ENCODE data around the gene GTF2I. TPM values are rescaled to one million over a fixed set of nuclear protein-coding genes. Genes with fewer than 3 reads are reported as not detected.
"Not testable (repeated sequence)": the region's sequence is repeated elsewhere in the genome, so short reads cannot be mapped to it uniquely, and the experiment has no call there.

Gene GTF2I
- total and polyA plus RNA-seq, 4 donors, result 196 to 361 (median 271) TPM

DNA sequence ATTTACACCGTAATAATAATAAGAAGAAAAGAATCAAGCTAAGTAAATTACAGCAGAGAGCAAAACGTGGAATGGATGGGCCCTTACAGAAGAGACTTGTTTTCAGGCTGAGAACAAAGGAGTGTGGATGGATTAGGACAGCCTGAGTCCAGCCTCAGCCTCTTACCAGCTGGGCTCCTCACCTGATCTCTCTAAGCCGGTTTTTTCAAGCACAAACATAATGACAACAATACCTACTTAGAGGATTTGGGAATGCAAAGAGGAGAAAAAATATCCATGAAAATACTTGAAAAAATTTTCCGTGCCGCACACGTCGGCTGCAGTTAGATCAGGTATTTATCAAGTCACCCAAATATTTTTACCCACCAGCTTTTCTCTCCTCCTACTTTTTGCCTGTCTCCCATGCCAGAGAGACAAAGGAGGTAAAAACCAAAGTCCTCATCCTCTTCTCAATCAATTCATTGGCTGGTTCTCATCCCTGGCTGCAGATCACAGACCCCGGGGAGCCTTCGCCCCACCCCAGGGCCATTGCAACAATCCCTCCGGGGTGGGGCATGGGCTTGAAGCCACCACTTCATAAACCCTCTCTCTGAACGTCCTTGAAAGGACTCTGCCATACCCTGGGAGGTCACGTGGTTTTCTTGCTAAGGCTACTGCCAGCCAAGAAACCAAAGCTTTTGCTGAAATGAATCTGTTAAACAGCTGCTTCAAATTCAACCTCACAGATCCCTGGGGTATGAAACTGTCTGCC, 29.7 kb upstream of the GTF2I start:
- H3K4me3 ChIP-seq (ENCODE audit: low read depth, low read length), result no peak overlapping the region

DNA sequence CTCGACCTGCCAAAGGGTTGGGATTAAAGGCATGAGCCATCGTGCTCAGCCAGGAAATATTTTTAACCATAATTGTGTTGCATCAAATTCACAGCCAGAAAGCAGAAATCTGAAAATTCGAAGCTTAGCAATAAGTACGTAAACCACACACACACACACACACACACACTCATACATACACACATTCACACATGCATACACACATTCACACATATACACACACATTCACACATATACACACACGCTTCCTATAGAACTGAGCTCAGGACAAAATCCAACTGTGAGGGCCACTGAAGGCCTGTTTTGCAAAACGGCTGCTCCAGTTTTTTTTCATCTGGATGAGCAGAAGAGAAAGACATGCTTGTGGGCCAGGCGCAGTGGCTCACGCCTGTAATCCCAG, 25.0 kb upstream of the GTF2I start:
- 75% methylated on average over 7 of the region's 8 CpGs for WGBS (ENCODE audit: insufficient coverage)
- H3K36me3 ChIP-seq (ENCODE audit: control insufficient read depth, insufficient read depth, low read length), result no peaks in the 10 kb centered on the region

More for the DNA sequence above, 29.7 kb upstream of the GTF2I start:
- Histone ChIP-seq H3K27me3 (ENCODE audit: control insufficient read depth, insufficient read depth, low read length) (no peaks in the 10 kb centered on the region), H3K36me3 (ENCODE audit: control insufficient read depth, insufficient read depth, low read length) (no peaks in the 10 kb centered on the region), H3K9me3 (ENCODE audit: control insufficient read depth, insufficient read depth, low read length) (no peaks in the 10 kb centered on the region), H3K4me1 (ENCODE audit: control insufficient read depth, insufficient read depth, low read length) (peaks cover 12% of the 10 kb centered on the region), H3K27ac (ENCODE audit: low read depth, low read length) (peak overlapping the region; percentile 79)
- 10% methylated on average over 7 of the region's 12 CpGs for WGBS (ENCODE audit: insufficient coverage)
- peak in 4 of 6 donors; percentile 31 to 92 (median 64) for DNase-seq (ENCODE audit: low read depth in 4 of 6, low spot score in 6 of 6)

DNA sequence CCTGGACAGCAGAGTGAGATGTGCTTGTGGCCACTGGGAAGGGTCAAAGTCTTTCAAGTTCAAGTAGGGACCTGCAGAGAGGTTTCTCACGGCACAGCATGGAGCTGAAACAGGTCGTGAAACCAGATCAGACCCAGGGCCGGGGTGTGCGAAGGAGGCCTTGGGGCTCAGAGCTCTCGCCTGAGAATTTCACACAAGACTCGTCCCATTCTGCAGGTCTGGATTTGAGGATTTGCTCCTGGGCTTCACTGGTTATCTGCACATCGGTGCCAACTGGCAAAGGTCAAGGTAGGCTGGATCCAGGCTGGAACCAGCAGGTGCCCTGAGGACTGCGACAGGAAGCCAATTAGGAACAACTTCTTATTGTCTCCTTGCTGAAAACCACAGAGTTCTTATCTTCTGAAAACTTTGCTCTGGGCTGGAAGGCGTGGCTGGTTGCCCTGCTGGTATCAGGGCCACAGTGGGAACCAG, 24.0 kb upstream of the GTF2I start:
- no peaks in the 10 kb centered on the region for H3K9me3 ChIP-seq (ENCODE audit: control insufficient read depth, insufficient read depth, low read length)
- H3K36me3 ChIP-seq (ENCODE audit: control insufficient read depth, insufficient read depth, low read length), result no peaks in the 10 kb centered on the region
- H3K27me3 ChIP-seq (ENCODE audit: control insufficient read depth, insufficient read depth, low read length), result no peaks in the 10 kb centered on the region
- 91% methylated on average over 8 of the region's 9 CpGs for WGBS (ENCODE audit: insufficient coverage)
- H3K4me3 ChIP-seq (ENCODE audit: low read depth, low read length), result no peak overlapping the region
- no peak overlapping the region for H3K27ac ChIP-seq (ENCODE audit: low read depth, low read length)
- H3K4me1 ChIP-seq (ENCODE audit: control insufficient read depth, insufficient read depth, low read length), result peaks cover 16% of the 10 kb centered on the region
- no peak for DNase-seq (ENCODE audit: low read depth in 4 of 6, low spot score in 6 of 6)

More for the DNA sequence above, 25.0 kb upstream of the GTF2I start:
- Histone ChIP-seq H3K4me3 (ENCODE audit: low read depth, low read length) (no peak overlapping the region), H3K27me3 (ENCODE audit: control insufficient read depth, insufficient read depth, low read length) (no peaks in the 10 kb centered on the region), H3K4me1 (ENCODE audit: control insufficient read depth, insufficient read depth, low read length) (peaks cover 23% of the 10 kb centered on the region), H3K27ac (ENCODE audit: low read depth, low read length) (no peak overlapping the region), H3K9me3 (ENCODE audit: control insufficient read depth, insufficient read depth, low read length) (no peaks in the 10 kb centered on the region)
- DNase-seq (ENCODE audit: low read depth in 4 of 6, low spot score in 6 of 6), result peak in 1 of 6 donors; percentile 49

DNA sequence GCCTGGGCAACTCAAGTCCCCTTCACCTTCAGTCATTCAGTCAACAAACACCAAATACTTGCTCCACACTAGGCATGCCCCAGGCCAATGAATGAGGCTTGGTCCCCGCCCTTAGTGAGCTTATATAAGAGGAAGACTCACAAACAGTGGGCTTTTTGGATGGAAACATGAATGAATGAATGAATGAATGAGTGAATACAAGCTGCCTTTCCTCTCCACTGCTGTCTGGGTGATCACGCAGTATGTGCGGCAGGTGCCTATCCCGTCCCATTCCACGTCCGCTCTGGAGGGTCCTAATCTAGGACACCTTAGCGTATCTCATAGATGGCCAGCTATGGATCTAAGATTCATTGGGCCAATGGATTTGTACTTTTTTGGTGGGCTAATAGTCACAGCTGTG, 19.8 kb upstream of the GTF2I start:
- H3K27me3 ChIP-seq (ENCODE audit: control insufficient read depth, insufficient read depth, low read length), result no peaks in the 10 kb centered on the region
- no peaks in the 10 kb centered on the region for H3K36me3 ChIP-seq (ENCODE audit: control insufficient read depth, insufficient read depth, low read length)
- H3K4me1 ChIP-seq (ENCODE audit: control insufficient read depth, insufficient read depth, low read length), result peaks cover 14% of the 10 kb centered on the region
- H3K4me3 ChIP-seq (ENCODE audit: low read depth, low read length), result no peak overlapping the region
- no peak overlapping the region for H3K27ac ChIP-seq (ENCODE audit: low read depth, low read length)
- no peak for DNase-seq (ENCODE audit: low read depth in 4 of 6, low spot score in 6 of 6)
- H3K9me3 ChIP-seq (ENCODE audit: control insufficient read depth, insufficient read depth, low read length), result no peaks in the 10 kb centered on the region
- 100% methylated on average over 3 of the region's 7 CpGs for WGBS (ENCODE audit: insufficient coverage)

DNA sequence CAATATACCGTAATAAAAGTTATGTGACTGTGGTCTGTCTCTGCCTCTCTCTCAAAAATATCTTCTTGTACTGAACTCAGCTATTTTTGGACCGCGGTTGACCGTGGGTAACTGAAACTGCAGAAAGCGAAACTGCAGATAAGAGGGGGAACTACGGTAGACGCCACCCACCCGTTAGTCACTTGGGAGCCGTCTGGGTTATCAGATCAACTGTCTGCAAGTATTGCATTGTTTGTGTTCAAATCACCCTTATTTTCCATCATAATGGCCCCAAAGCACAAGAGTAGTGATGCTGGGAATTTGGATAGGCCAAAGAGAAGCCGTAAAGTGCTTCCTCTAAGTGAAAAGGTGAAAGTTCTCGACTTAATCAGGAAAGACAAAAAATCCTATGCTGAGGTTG, 7.5 kb upstream of the GTF2I start:
- 8% methylated on average over 2 of the region's 11 CpGs for WGBS (ENCODE audit: insufficient coverage)
- H3K4me3 ChIP-seq (ENCODE audit: low read depth, low read length); DNase-seq (ENCODE audit: low read depth in 4 of 6, low spot score in 6 of 6); H3K27me3 ChIP-seq (ENCODE audit: control insufficient read depth, insufficient read depth, low read length); H3K4me1 ChIP-seq (ENCODE audit: control insufficient read depth, insufficient read depth, low read length); H3K9me3 ChIP-seq (ENCODE audit: control insufficient read depth, insufficient read depth, low read length); H3K27ac ChIP-seq (ENCODE audit: low read depth, low read length); H3K36me3 ChIP-seq (ENCODE audit: control insufficient read depth, insufficient read depth, low read length): not testable (repeated sequence)

DNA sequence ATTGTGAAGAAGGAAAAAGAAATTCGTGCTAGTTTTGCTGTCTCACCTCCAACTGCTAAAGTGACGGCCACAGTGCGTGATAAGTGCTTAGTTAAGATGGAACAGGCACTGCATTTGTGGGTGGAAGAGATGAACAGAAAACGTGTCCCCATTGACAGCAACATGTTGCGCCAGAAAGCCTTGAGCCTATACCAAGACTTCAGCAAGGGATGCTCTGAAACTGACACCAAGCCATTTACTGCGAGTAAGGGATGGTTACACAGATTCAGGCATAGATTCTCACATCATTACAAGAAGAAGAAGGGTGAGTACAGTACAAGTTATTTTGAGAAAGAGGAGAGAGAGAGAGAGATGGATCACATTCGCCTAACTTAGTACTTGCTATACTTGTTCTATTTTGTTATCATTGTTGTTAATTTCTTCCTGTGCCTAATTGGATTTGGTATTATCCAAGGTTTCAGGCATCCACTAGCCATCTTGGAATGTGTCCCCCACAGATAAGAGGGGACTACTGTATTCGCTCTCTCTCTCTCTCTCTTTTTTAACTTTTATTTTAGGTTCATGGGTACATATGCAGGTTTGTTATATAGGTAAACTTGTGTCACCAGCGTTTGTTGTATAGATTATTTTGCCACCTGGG, 6.9 kb upstream of the GTF2I start:
- not testable (repeated sequence) for H3K4me1 ChIP-seq (ENCODE audit: control insufficient read depth, insufficient read depth, low read length); DNase-seq (ENCODE audit: low read depth in 4 of 6, low spot score in 6 of 6); H3K9me3 ChIP-seq (ENCODE audit: control insufficient read depth, insufficient read depth, low read length); H3K4me3 ChIP-seq (ENCODE audit: low read depth, low read length); H3K27me3 ChIP-seq (ENCODE audit: control insufficient read depth, insufficient read depth, low read length); H3K27ac ChIP-seq (ENCODE audit: low read depth, low read length); H3K36me3 ChIP-seq (ENCODE audit: control insufficient read depth, insufficient read depth, low read length)
- WGBS (ENCODE audit: insufficient coverage), result no CpG with 5 or more reads among the region's 9 CpGs

DNA sequence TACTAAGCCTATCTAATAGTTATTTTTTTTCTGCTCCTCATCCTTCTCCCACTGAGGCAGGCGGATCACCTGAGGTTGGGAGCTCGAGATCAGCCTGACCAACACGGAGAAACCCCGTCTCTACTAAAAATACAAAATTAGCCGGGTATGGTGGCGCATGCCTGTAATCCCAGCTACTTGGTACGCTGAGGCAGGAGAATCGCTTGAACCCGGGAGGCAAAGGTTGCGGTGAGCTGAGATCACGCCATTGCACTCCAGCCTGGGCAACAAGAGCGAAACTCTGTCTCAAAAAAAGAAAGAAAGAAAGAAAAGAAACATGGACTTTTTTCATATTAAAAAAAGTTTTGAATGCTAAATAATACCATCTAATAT, 6.4 kb upstream of the GTF2I start:
- H3K4me3 ChIP-seq (ENCODE audit: low read depth, low read length); H3K9me3 ChIP-seq (ENCODE audit: control insufficient read depth, insufficient read depth, low read length): not testable (repeated sequence)
- no CpG with 5 or more reads among the region's 12 CpGs for WGBS (ENCODE audit: insufficient coverage)

DNA sequence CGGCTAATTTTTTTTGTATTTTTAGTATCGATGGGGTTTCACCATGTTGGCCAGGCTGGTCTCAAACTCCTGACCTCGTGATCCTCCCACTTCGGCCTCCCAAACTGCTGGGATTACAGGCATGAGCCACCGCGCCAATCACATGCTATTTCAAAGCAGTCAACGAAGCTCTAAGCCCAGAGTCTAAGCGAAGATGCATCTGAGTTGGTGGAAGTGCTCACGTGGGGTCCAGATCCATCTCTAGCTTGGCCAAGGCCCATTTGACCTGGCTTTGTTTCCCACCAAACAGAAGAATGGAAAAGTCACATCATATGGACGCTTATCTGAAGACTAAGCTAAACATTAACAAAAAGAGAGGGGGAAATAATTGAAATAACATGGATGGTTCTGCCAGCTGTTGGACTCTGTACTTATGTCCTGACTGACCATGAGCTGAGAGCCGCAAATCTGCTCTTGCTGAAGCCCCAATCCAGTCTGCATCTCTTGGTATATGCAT, 3.8 kb upstream of the GTF2I start:
- no peaks in the 10 kb centered on the region for H3K27me3 ChIP-seq (ENCODE audit: control insufficient read depth, insufficient read depth, low read length)
- H3K4me3 ChIP-seq (ENCODE audit: low read depth, low read length), result no peak overlapping the region
- H3K9me3 ChIP-seq (ENCODE audit: control insufficient read depth, insufficient read depth, low read length), result no peaks in the 10 kb centered on the region
- H3K4me1 ChIP-seq (ENCODE audit: control insufficient read depth, insufficient read depth, low read length), result peaks cover 11% of the 10 kb centered on the region
- 100% methylated on average over 10 of the region's 11 CpGs for WGBS (ENCODE audit: insufficient coverage)
- H3K36me3 ChIP-seq (ENCODE audit: control insufficient read depth, insufficient read depth, low read length), result no peaks in the 10 kb centered on the region
- no peak overlapping the region for H3K27ac ChIP-seq (ENCODE audit: low read depth, low read length)
- DNase-seq (ENCODE audit: low read depth in 4 of 6, low spot score in 6 of 6), result no peak

More for the DNA sequence above, 6.4 kb upstream of the GTF2I start:
- H3K4me1 ChIP-seq (ENCODE audit: control insufficient read depth, insufficient read depth, low read length); DNase-seq (ENCODE audit: low read depth in 4 of 6, low spot score in 6 of 6); H3K36me3 ChIP-seq (ENCODE audit: control insufficient read depth, insufficient read depth, low read length); H3K27ac ChIP-seq (ENCODE audit: low read depth, low read length); H3K27me3 ChIP-seq (ENCODE audit: control insufficient read depth, insufficient read depth, low read length): not testable (repeated sequence)

DNA sequence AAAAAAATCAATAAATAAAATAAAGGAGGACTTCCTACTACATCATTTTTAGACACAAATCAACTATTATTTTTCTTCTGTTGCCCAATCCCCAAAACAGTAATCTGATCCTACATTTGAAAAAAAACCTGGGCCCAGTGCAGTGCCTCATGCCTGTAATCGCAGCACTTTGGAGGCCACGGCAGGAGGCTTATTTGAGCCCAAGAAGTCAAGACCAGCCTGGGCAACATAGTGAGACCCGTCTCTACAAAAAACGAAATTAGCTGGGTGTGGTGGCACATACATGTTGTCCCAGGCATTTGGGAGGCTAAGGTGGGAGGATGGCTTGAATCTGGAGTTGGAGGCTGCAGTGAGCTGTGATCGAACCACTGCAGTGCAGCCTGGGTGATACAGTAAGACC, 2.7 kb upstream of the GTF2I start:
- H3K4me3 ChIP-seq (ENCODE audit: low read depth, low read length), result no peak overlapping the region

DNA sequence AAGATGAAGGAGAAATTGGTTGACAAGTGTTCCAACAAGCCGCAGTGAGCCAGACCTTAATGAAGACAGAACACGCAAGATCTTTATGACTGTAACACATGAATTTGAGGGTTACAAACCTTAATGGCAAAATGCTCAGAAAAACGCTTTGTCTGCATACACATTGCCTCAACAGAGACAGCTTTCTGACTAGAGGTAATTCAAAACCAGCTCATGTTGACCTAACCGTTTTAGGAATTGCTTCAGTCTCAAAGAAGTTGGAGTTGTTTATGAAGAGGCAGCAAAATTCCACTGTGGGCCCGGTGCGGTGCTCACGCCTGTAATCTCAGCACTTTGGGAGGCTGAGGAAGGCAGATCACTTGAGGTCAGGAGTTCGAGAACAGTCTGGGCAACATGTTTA, 2.2 kb upstream of the GTF2I start:
- Histone ChIP-seq H3K27ac (ENCODE audit: low read depth, low read length) (peak overlapping the region; percentile 98), H3K9me3 (ENCODE audit: control insufficient read depth, insufficient read depth, low read length) (no peaks in the 10 kb centered on the region), H3K27me3 (ENCODE audit: control insufficient read depth, insufficient read depth, low read length) (no peaks in the 10 kb centered on the region), H3K4me1 (ENCODE audit: control insufficient read depth, insufficient read depth, low read length) (peaks cover 27% of the 10 kb centered on the region), H3K36me3 (ENCODE audit: control insufficient read depth, insufficient read depth, low read length) (peaks cover 13% of the 10 kb centered on the region), H3K4me3 (ENCODE audit: low read depth, low read length) (peak overlapping the region; percentile 83)
- WGBS (ENCODE audit: insufficient coverage), result 71% methylated on average over 7 of the region's 8 CpGs
- peak in 2 of 6 donors; percentile 9 to 28 for DNase-seq (ENCODE audit: low read depth in 4 of 6, low spot score in 6 of 6)

More for the DNA sequence above, 2.7 kb upstream of the GTF2I start:
- no peaks in the 10 kb centered on the region for H3K9me3 ChIP-seq (ENCODE audit: control insufficient read depth, insufficient read depth, low read length)
- DNase-seq (ENCODE audit: low read depth in 4 of 6, low spot score in 6 of 6), result no peak
- H3K27ac ChIP-seq (ENCODE audit: low read depth, low read length), result peak overlapping the region; percentile 15
- no peaks in the 10 kb centered on the region for H3K27me3 ChIP-seq (ENCODE audit: control insufficient read depth, insufficient read depth, low read length)
- H3K4me1 ChIP-seq (ENCODE audit: control insufficient read depth, insufficient read depth, low read length), result peaks cover 21% of the 10 kb centered on the region
- peaks cover 9% of the 10 kb centered on the region for H3K36me3 ChIP-seq (ENCODE audit: control insufficient read depth, insufficient read depth, low read length)
- 94% methylated on average over 3 of the region's 5 CpGs for WGBS (ENCODE audit: insufficient coverage)
